Adipocyte (in vitro differentiated cells): ENCODE measurements around the gene IFIT1.
A peak's percentile ranks its signal among the peaks of the same experiment; 100 is the strongest.

Experiments
- DNase-seq: peaks from one replicate; pipeline ENCODE4 v3.0.0-alpha.2; 2015; ENCODE audit warnings: low read depth
- H3K27me3 ChIP-seq: replicated peaks from 2 replicates; pipeline ENCODE4 v1.7.0; 2013; ENCODE audit warnings: mild to moderate bottlenecking, low read length, moderate library complexity; ENCODE audit not compliant: control insufficient read depth, insufficient read depth
- H3K36me3 ChIP-seq: 2 replicates; pipeline ENCODE4 v1.7.0; 2013; ENCODE audit warnings: low read length, mild to moderate bottlenecking, moderate library complexity; ENCODE audit not compliant: control insufficient read depth, insufficient read depth, severe bottlenecking
- H3K4me1 ChIP-seq: 2 replicates; pipeline ENCODE4 v1.7.0; 2013; ENCODE audit warnings: mild to moderate bottlenecking, low read length, moderate library complexity; ENCODE audit not compliant: control insufficient read depth, insufficient read depth
- H3K4me3 ChIP-seq: 2 replicates; pipeline ENCODE4 v1.7.0; 2013; ENCODE audit warnings: mild to moderate bottlenecking, low read length, moderate library complexity
- H3K9ac ChIP-seq: 2 replicates; pipeline ENCODE4 v1.7.0; 2013; ENCODE audit warnings: mild to moderate bottlenecking, low read length, moderate library complexity
- H3K9me3 ChIP-seq: 2 replicates; pipeline ENCODE4 v1.7.0; 2013; ENCODE audit warnings: mild to moderate bottlenecking, low read length, moderate library complexity; ENCODE audit not compliant: control insufficient read depth

The IFIT1 gene

DNA sequence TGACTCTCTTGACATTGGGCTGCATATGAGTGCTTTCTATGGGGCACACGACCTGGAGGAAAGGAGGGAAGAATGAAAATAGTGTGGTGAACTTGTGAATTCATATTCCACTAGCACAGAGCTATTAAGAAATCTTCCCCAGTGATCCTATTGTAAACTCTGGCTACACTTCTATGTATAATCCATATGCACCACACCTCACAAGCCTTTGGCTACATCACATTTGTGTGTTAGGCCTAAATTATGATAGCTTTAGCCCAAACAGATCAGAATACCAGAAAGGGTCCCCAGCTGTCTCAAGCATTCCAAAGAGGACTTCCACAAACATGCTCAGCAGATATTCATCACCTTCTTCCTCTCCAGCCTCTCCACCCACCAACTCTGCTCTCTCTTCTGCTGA, 24.3 kb upstream of the IFIT1 start:
- Histone ChIP-seq H3K4me3 (no peak overlapping the region), H3K9me3 (no peaks in the 10 kb centered on the region), H3K9ac (peak overlapping the region; percentile 25), H3K4me1 (peaks cover 23% of the 10 kb centered on the region), H3K27me3 (no peaks in the 10 kb centered on the region), H3K36me3 (no peaks in the 10 kb centered on the region)
- no peak for DNase-seq

DNA sequence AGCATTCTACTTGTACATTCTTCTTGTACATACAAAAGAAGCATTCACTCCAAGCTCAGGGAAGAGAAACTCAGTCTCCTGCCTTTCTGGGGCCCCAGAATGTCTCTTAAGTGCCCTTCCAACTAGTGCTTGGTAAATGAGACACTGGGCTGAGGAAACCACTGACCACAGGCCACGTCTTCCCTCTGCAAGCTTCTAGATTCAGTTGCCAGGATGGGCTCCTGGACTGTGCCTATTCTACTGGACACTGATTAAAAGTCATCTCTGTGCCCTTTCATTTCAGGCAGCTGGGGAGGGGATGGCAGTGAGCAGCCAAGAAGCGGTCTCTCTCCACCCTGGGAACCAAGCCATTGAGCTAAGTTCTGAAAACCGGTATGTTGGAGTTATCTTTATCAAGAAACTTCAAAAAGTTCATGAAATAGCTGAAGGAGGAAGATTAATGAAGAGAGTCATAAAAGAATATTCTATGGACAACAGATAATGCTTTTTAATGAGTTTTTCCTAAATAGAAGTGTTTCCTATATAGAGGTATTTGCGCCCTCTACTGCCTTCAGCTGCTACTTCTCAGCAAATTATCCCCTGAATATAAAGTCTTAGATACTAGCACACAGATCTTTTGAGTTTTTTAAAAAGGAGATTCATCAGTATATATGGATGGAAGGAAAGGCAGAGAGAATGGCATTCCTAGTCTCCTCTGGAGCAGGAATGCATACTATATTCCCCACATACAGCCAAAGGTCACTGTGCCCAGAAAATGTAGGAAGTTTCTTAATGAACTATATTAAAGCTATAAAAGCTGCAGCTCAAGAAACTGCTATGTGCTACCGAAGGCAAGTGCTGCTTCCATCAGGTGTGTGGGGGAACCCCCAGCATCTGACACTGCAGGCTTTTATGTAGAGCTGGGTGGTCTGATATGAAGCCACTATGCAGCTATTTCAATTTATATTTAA, 23.0 kb upstream of the IFIT1 start:
- Histone ChIP-seq H3K36me3 (no peaks in the 10 kb centered on the region), H3K27me3 (no peaks in the 10 kb centered on the region), H3K4me1 (peaks cover 35% of the 10 kb centered on the region), H3K9ac (peak overlapping the region; percentile 50), H3K9me3 (no peaks in the 10 kb centered on the region), H3K4me3 (no peak overlapping the region)
- DNase-seq, result peak; percentile 79

DNA sequence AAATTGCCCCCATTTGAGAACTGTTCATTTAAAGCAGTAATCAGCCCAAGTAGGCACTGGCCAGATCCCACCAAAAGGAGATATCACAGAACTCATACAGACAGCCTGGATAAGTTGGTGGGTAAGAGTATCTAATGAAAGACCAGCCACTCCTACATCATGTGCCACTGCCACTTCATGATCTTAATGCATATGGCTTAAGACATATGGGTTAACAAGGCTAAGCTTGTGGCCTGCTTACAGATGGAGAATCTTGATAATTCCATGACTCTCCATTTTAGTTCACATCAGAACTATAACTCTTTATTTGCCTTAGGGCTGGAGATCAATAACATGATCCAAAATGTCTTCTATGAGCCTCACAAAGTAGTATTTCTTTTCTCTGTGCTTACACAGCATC, 21.3 kb upstream of the IFIT1 start:
- Histone ChIP-seq H3K36me3 (no peaks in the 10 kb centered on the region), H3K4me3 (no peak overlapping the region), H3K4me1 (peaks cover 42% of the 10 kb centered on the region), H3K9me3 (no peaks in the 10 kb centered on the region), H3K9ac (no peak overlapping the region), H3K27me3 (no peaks in the 10 kb centered on the region)
- no peak for DNase-seq

DNA sequence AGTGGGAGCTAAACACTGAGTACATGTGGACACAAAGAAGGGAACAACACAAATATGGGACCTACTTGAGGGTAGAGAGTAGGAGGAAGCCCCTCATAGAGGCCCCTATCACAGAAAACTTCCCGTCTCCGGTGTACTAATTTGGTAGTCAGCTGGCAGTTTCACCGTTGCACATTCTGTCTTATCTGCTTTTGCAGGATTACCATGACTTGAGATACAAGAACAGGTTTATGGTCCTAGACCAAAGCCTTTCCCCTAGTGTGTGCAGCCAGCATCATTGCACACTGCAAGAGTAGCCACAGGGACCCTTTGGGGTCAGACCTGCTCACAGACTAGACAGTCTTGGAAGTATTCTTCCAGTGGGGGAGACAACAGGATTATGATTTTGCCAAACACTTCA, 20.4 kb upstream of the IFIT1 start:
- no peak for DNase-seq

DNA sequence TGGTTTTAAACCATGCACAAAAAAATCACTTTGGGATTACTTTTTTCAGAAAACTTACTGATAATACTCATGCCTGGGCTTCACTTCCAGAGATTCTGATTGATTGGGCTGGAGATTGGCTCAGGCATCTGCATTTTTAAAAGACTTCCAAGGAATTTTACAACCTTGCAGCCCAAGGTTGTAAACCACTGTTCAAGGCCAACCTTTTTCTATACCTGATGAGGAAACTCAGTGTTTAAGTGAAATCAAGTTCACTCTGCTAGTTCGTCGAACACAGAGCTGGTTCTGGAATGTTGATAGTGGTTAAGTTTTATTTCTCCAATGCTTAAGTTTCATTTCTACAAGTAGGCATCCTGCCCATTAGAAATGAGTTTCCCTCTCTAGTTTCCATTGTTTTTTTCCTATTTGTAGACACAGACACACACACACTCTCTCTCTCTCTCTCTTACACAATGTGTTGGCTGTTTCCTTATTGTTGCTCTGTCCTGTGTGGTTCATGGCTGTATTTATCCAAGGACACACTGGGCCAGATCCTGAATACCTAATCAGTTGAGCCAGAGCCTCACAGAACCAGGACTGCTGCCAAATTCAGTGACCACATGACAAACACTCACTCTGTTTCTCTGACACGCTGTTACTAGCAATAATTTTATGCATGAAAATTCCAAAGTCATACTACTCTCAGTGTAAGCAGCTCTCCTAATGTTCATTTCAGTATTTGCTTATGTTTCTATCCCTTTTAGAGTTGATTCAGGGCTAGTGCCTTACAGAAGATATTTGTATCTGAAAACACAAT, 18.3 kb upstream of the IFIT1 start:
- H3K4me3 ChIP-seq, result peak overlapping the region; percentile 52
- H3K4me1 ChIP-seq, result peaks cover 22% of the 10 kb centered on the region
- DNase-seq, result peak; percentile 92
- no peaks in the 10 kb centered on the region for H3K27me3 ChIP-seq
- H3K9me3 ChIP-seq, result no peaks in the 10 kb centered on the region
- peak overlapping the region; percentile 59 for H3K9ac ChIP-seq
- H3K36me3 ChIP-seq, result no peaks in the 10 kb centered on the region

More for the DNA sequence above, 20.4 kb upstream of the IFIT1 start:
- Histone ChIP-seq H3K9me3 (no peaks in the 10 kb centered on the region), H3K36me3 (no peaks in the 10 kb centered on the region), H3K9ac (no peak overlapping the region), H3K27me3 (no peaks in the 10 kb centered on the region), H3K4me3 (no peak overlapping the region), H3K4me1 (peaks cover 42% of the 10 kb centered on the region)

DNA sequence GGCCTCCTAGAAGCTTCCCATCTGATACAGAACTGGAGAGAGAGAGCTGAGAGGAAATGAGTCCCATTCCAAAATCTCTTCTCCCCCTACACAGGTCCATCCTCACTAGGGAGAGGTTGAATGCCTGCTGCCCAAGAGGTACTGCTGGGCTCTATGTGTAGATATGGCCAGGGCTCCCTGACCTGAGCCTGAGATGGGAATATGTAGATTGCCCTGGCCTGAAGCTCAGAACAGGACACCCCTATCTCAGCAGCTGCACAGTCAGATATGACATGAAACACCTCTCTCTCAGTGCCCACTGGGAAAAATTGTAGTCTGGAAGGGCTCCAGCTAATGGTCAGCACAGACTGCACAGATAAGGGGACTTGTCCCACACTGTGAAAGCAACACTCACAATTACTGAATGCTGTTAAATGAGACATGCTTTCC, 17.7 kb upstream of the IFIT1 start:
- no peak for DNase-seq
- no peaks in the 10 kb centered on the region for H3K9me3 ChIP-seq
- peaks cover 19% of the 10 kb centered on the region for H3K4me1 ChIP-seq
- peak overlapping the region; percentile 50 for H3K9ac ChIP-seq
- no peaks in the 10 kb centered on the region for H3K27me3 ChIP-seq
- H3K4me3 ChIP-seq, result no peak overlapping the region
- no peaks in the 10 kb centered on the region for H3K36me3 ChIP-seq

DNA sequence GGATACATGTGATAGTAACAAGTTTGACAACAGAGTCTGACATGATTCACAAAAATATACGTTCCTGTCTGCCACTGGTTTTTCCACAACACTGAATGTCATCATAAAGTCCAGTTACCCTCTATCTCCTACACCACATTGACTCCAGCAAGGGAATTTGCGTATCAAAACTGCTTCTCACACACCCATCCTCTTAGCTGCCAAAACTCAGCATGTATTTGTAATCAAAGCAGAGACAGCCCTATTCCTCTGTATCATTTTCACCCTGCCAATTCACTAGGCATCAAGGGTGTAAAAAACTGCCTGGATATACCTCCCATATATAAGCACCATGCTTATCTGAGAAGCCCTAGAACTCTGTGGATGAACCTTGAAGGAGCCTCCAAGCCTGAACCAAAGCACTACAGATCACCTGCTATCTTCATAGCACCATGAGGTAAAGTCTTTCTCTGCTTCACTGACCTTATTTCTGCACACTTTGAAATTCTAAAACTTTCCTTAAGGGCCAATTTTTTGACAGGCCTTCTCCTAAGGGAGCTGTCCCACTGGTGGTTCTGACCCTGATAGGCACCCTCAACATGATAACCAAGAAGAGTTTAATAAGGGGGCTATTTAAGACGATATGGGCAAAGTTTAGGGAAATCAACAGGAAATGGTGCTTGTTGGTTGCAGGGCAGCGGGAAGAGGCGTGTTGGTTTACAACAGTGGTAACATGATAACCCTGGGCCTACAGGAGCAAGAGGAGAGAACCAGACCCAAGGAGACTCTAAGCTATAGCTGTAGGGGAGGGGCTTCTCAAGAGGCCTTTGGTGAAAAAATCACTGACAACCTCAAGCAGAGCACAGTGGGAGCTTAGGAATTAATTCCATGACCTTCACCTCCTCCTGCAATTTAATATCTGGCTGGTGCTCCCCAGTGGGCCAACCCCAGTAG, 14.5 kb upstream of the IFIT1 start, which contains the start of gene IFIT1B:
Gene IFIT1B, plus strand, starts transcription at position 352 of the 933 bp plus-strand sequence. Its CDS starts 80 bp downstream, at position 432.
- no peak within 1 kb of the TSS for H3K4me3 ChIP-seq
- no peaks in the 10 kb centered on the region for H3K9me3 ChIP-seq
- no peak for DNase-seq
- H3K9ac ChIP-seq, result no peak within 1 kb of the TSS
- H3K4me1 ChIP-seq, result peaks cover 19% of the 10 kb centered on the region
- H3K27me3 ChIP-seq, result no peaks in the 10 kb centered on the region
- no peaks in the 10 kb centered on the region for H3K36me3 ChIP-seq

DNA sequence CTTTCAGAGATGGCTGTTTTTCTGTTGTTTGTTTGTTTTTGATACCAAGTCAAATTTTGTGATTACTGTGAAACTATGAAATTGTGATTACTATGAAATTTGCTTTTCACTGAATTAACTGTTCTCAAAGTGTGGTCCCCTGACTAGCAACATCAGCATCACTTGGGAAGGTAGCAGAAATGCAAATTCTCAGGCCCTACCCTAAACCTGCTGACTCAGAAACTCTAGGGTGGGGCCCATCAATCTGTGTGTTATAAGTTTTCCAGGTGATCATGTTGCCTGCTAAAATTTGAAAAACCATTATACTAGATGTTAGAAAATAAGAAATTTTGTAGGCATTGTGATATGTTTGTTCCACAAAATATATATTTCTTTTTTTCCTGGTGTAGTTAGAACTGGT, 13.3 kb upstream of the IFIT1 start:
- no peaks in the 10 kb centered on the region for H3K9me3 ChIP-seq
- H3K36me3 ChIP-seq, result no peaks in the 10 kb centered on the region
- H3K4me1 ChIP-seq, result peaks cover 9% of the 10 kb centered on the region
- no peak overlapping the region for H3K9ac ChIP-seq
- no peaks in the 10 kb centered on the region for H3K27me3 ChIP-seq
- no peak overlapping the region for H3K4me3 ChIP-seq
- no peak for DNase-seq

DNA sequence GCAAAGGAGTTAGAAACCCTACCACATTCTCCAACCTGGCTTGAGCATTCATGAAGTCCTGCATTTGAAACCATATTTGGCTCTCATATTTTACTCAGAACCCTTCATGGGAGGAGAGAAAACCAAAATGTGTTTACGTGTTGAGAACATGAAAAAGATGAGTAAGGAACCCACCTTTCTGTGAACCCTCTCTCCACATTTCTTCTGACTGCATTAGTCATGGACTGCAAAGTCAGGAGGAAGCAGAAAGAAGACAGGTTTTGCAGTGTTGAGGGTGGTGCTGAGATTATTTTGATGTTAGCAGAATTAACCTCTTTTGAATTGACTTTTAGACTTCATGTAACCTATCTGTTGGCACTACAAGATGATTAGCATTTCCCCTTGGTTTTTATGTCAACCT, 9.7 kb upstream of the IFIT1 start:
- no peaks in the 10 kb centered on the region for H3K4me1 ChIP-seq
- DNase-seq, result no peak
- no peak overlapping the region for H3K4me3 ChIP-seq
- no peaks in the 10 kb centered on the region for H3K27me3 ChIP-seq
- no peak overlapping the region for H3K9ac ChIP-seq
- no peaks in the 10 kb centered on the region for H3K36me3 ChIP-seq
- no peaks in the 10 kb centered on the region for H3K9me3 ChIP-seq

DNA sequence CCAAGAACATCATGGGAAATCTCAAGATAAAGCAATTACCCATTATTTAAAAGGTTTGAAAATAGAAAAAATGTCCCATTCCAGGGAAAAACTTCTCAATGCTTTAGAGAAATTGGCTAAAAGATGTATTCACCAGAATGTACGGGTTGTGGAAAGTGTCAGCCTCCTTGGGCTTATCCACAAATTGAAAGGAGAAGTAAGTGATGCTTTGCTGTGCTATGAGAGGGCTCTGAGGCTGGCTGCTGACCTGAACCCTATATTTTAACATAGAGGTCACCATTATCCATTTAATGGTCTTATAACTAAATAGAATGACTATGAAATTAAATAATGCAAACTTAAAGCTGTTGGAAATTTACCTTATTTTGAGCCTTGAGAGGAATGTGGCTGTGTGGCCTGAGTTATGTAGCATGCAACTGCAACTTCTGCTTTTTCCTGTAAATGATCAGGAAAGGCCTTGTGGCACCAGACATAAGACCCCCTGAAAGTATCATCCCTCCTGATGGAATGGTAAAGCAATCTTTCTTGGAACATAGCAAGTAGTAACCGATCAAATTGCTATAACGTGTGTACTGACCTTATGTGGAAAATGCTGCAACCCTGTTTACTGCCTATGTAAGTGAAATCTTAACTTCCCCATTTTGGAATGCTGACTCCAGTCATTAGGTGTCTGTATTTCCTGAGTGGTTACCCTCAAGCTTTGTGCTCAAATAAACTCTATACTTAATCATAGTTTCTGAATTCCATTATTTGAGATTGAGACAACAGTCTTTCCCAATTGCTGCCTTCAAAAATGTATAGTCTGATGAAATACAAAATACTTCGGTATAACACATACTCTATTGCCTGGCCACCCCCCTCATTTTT, 7.7 kb upstream of the IFIT1 start:
- Histone ChIP-seq H3K4me3 (no peak overlapping the region), H3K9me3 (no peaks in the 10 kb centered on the region)
- peak; percentile 9 for DNase-seq

More for the DNA sequence above, 7.7 kb upstream of the IFIT1 start:
- H3K36me3 ChIP-seq, result no peaks in the 10 kb centered on the region
- no peaks in the 10 kb centered on the region for H3K4me1 ChIP-seq
- no peaks in the 10 kb centered on the region for H3K27me3 ChIP-seq
- H3K9ac ChIP-seq, result no peak overlapping the region
